Endodermal cell (in vitro differentiated cells): Measurements from ENCODE around the gene DUSP2. TPM values are rescaled to one million over a fixed set of nuclear protein-coding genes. Genes with fewer than 3 reads are reported as not detected.

Source experiments
- DNase-seq: peaks from one replicate; pipeline ENCODE4 v3.0.0-alpha.2; 2017
- H3K27ac ChIP-seq: 2 replicates; pipeline ENCODE4 v1.5.1; 2013; ENCODE audit warnings: mild to moderate bottlenecking, low read depth, low read length, moderate library complexity
- H3K27me3 ChIP-seq: 2 replicates; pipeline ENCODE4 v1.6.1; 2013; ENCODE audit warnings: mild to moderate bottlenecking, low read length, moderate library complexity; ENCODE audit not compliant: insufficient read depth, control insufficient read depth, poor library complexity, severe bottlenecking
- H3K36me3 ChIP-seq: 2 replicates; pipeline ENCODE4 v1.7.0; 2013; ENCODE audit warnings: mild to moderate bottlenecking, low read length, moderate library complexity; ENCODE audit not compliant: control insufficient read depth, insufficient read depth
- H3K4me1 ChIP-seq: one replicate; pipeline ENCODE4 v1.7.0; 2013; ENCODE audit warnings: low read length; ENCODE audit not compliant: control insufficient read depth, insufficient read depth
- H3K4me3 ChIP-seq: 2 replicates; pipeline ENCODE4 v1.5.1; 2013; ENCODE audit warnings: mild to moderate bottlenecking, low read length, moderate library complexity
- H3K9ac ChIP-seq: 2 replicates; pipeline ENCODE4 v1.6.1; 2013; ENCODE audit warnings: mild to moderate bottlenecking, low read length, moderate library complexity; ENCODE audit not compliant: poor library complexity, severe bottlenecking; ENCODE audit errors: extremely low read depth
- H3K9me3 ChIP-seq: 2 replicates; pipeline ENCODE4 v1.6.1; 2013; ENCODE audit warnings: mild to moderate bottlenecking, low read length, moderate library complexity; ENCODE audit not compliant: control insufficient read depth
- H3K27ac Mint-ChIP-seq: 2 replicates; pipeline ENCODE4 v1.8.0; 2020; ENCODE audit warnings: mixed read lengths
- H3K27me3 Mint-ChIP-seq: 2 replicates; pipeline ENCODE4 v1.8.0; 2021; ENCODE audit warnings: mild to moderate bottlenecking, mixed read lengths; ENCODE audit not compliant: insufficient read depth
- H3K36me3 Mint-ChIP-seq: 2 replicates; pipeline ENCODE4 v1.8.0; 2020; ENCODE audit warnings: low read depth, mixed read lengths
- H3K4me1 Mint-ChIP-seq: 2 replicates; pipeline ENCODE4 v1.8.0; 2020; ENCODE audit warnings: mixed read lengths
- H3K4me3 Mint-ChIP-seq: 2 replicates; pipeline ENCODE4 v1.8.0; 2020; ENCODE audit warnings: mild to moderate bottlenecking, moderate library complexity, mixed read lengths
- H3K9me3 Mint-ChIP-seq: 2 replicates; pipeline ENCODE4 v1.8.0; 2020; ENCODE audit warnings: mild to moderate bottlenecking, mixed read lengths
- WGBS, 2 experiments: methylation state at CpG; one replicate each; pipeline versions ENCODE4 v1.1.5 to v1.1.7; 2013; ENCODE audit warnings: missing lambda C conversion rate in 2 of 2, mixed read lengths in 1 of 2; ENCODE audit not compliant: insufficient coverage in 1 of 2, insufficient read length in 1 of 2; 5-methylcytosine and 5-hydroxymethylcytosine counted together
- total RNA-seq, 2 donors: library from RNA; stranded (reverse); fragmentation: NEBNext Ultra II Directional in 1 of 2; extraction: Animal tissue kit (Norgen Biotek cat#: 25700) in 1 of 2; gene quantifications; 2 replicates in 1 of 2; 3 replicates in 1 of 2; pipeline ENCODE4 v1.2.1, GENCODE V29; 2021
- TF ChIP-seq, protein P1 (sequence below): fragments of 200-600 bp; sonication (generic); conservative IDR thresholded peaks from 2 replicates; pipeline ENCODE4 v1.5.0; 2021; ENCODE audit warnings: antibody characterized with exemption, mild to moderate bottlenecking

Gene DUSP2
- total RNA-seq, 2 donors from 2014 or later = 1.6 to 2.2 TPM

DNA sequence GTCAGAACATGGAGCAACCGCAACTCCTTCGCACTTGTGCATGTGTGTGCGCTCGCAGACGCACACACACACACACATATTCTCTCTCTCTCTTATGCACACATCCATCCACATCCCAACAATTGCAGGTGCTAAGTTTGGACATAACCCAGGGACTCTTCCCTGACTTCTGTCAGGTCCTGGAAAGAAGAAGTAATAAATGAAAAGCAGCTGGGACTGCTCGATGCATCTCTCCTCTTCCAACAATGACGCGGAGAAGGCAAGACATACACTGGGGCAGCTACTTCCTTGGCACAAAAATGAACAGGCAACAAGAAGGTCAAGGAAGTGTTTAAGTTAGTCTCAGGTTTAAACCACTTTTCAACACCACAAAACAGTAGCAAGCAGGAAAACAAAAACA lies 39.7 kb upstream of the DUSP2 start:
- no peak overlapping the region for H3K27ac ChIP-seq
- 96 to 97% methylated on average over 6 to 8 of the region's 8 CpGs for WGBS, 2 experiments
- Mint-ChIP-seq H3K4me3 (no peak overlapping the region), H3K9me3 (no peaks in the 10 kb centered on the region), H3K36me3 (peaks cover 47% of the 10 kb centered on the region), H3K4me1 (no peaks in the 10 kb centered on the region), H3K27ac (no peak overlapping the region), H3K27me3 (no peaks in the 10 kb centered on the region)
- no peaks in the 10 kb centered on the region for H3K4me1 ChIP-seq
- peaks cover 51% of the 10 kb centered on the region for H3K36me3 ChIP-seq
- no peaks in the 10 kb centered on the region for H3K27me3 ChIP-seq
- H3K9me3 ChIP-seq = no peaks in the 10 kb centered on the region
- H3K9ac ChIP-seq = no peak overlapping the region
- TF ChIP-seq, protein P1, sequence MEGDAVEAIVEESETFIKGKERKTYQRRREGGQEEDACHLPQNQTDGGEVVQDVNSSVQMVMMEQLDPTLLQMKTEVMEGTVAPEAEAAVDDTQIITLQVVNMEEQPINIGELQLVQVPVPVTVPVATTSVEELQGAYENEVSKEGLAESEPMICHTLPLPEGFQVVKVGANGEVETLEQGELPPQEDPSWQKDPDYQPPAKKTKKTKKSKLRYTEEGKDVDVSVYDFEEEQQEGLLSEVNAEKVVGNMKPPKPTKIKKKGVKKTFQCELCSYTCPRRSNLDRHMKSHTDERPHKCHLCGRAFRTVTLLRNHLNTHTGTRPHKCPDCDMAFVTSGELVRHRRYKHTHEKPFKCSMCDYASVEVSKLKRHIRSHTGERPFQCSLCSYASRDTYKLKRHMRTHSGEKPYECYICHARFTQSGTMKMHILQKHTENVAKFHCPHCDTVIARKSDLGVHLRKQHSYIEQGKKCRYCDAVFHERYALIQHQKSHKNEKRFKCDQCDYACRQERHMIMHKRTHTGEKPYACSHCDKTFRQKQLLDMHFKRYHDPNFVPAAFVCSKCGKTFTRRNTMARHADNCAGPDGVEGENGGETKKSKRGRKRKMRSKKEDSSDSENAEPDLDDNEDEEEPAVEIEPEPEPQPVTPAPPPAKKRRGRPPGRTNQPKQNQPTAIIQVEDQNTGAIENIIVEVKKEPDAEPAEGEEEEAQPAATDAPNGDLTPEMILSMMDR = no peak
- DNase-seq = no peak
- H3K4me3 ChIP-seq = no peak overlapping the region

- Mint-ChIP-seq H3K4me1 (no peaks in the 10 kb centered on the region), H3K36me3 (peaks cover 42% of the 10 kb centered on the region), H3K27ac (peak overlapping the region; percentile 39), H3K27me3 (no peaks in the 10 kb centered on the region), H3K4me3 (no peak overlapping the region), H3K9me3 (no peaks in the 10 kb centered on the region)
- Histone ChIP-seq H3K9me3 (no peaks in the 10 kb centered on the region), H3K4me3 (no peak overlapping the region), H3K36me3 (peaks cover 44% of the 10 kb centered on the region), H3K4me1 (no peaks in the 10 kb centered on the region), H3K27ac (no peak overlapping the region), H3K27me3 (no peaks in the 10 kb centered on the region), H3K9ac (no peak overlapping the region)
- TF ChIP-seq, protein P1 = no peak
- WGBS, 2 experiments = 99 to 100% methylated on average over 2 to 8 of the region's 8 CpGs
- no peak for DNase-seq
These were observed 38.9 kb upstream of the DUSP2 start for GRCh38 chr2:96184188-96184587.

DNA sequence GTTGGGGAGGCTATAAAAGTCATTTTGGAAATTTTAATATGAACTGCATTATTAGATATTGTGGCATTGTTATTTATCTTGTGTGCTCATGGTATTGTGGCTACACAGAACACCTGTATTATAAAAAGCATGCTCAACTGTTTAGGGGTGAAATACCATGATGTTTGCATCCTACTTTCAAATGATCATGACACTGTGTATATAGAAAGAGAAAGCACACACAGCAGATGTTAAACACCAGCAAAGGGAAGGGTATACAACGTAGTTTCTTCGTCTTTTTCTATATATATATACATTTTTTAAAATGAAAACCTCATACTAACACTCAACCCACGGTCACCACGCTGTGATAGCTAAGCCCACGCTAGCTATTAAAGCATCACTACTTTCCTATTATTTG lies 36.3 kb upstream of the DUSP2 start:
- Histone ChIP-seq H3K9me3 (no peaks in the 10 kb centered on the region), H3K36me3 (peaks cover 27% of the 10 kb centered on the region), H3K4me1 (no peaks in the 10 kb centered on the region), H3K27me3 (no peaks in the 10 kb centered on the region), H3K4me3 (no peak overlapping the region), H3K27ac (no peak overlapping the region), H3K9ac (no peak overlapping the region)
- DNase-seq = no peak
- Mint-ChIP-seq H3K9me3 (no peaks in the 10 kb centered on the region), H3K4me3 (no peak overlapping the region), H3K27ac (no peak overlapping the region), H3K27me3 (no peaks in the 10 kb centered on the region), H3K36me3 (peaks cover 25% of the 10 kb centered on the region), H3K4me1 (no peaks in the 10 kb centered on the region)
- 90 to 100% methylated on average over 3 of the region's 5 CpGs for WGBS, 2 experiments
- TF ChIP-seq, protein P1 = no peak
